NCI-H146 treated with DMSO at 0.1 percent for 48 hours (cell line): ENCODE measurements around the gene ELAVL1.
A peak's percentile ranks its signal among the peaks of the same experiment; 100 is the strongest.
"Not testable (repeated sequence)": the region's sequence is repeated elsewhere in the genome, so short reads cannot be mapped to it uniquely, and the experiment has no call there.

Experiments used
- DNase-seq: peaks from one replicate; lab custom pipeline; 2025; ENCODE audit not compliant: unreplicated experiment; lab: John Stamatoyannopoulos, UW

ELAVL1 gene

DNA sequence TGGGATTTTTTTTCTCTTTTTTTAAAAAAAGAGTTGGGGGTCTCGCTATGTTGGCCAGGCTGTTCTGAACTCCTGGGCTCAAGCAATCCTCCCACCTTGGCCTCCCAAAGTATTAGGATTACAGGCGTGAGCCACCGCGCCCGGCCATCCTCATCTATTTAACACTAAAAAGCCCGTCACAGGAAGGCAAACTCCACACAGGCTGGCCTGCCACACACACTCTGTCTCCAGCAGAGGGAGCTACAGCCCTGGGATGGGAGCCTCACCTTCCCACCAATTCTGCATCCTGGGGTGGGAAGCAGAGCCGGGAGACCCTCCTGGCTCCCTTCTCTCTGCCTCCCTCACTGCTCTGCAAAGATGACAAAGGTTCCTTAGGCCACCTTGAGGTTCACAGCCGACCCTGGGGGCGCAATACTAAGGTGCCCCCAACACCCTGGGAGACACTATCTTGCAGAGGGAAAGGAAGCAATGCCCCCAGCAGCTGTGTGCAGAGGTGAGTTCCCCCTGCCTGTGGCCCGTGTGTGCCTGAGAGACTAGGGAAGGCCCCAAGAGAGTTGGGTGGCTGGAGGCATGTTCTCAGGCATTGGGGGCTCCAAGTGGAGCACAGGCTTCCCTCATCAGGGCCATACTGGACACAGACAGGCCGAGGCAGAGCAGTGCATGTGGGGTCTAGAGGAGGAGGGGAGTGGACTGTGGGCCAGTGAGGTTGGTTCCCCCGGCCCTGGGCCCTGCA is 34.6 kb downstream of the ELAVL1 start:
- no peak for DNase-seq

DNA sequence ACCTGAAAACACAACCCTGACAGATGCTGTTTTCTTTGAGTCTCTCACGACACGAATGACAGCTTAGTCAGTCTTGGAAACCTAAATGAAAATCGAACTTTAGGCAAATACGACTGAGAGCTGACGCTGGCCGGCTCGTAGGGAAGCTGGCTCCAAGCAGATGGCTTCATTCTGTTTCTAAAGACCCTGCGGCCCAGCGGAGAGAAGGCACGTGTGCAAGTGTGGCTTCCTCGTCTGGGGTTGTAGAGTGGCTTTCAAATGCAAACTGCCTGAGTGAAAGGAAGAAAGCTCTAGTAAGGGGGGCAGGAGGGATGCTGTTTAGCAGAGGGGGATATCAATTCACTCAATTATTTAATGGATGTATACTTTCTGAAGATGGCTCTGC is 35.9 kb downstream of the ELAVL1 start:
- DNase-seq = no peak

DNA sequence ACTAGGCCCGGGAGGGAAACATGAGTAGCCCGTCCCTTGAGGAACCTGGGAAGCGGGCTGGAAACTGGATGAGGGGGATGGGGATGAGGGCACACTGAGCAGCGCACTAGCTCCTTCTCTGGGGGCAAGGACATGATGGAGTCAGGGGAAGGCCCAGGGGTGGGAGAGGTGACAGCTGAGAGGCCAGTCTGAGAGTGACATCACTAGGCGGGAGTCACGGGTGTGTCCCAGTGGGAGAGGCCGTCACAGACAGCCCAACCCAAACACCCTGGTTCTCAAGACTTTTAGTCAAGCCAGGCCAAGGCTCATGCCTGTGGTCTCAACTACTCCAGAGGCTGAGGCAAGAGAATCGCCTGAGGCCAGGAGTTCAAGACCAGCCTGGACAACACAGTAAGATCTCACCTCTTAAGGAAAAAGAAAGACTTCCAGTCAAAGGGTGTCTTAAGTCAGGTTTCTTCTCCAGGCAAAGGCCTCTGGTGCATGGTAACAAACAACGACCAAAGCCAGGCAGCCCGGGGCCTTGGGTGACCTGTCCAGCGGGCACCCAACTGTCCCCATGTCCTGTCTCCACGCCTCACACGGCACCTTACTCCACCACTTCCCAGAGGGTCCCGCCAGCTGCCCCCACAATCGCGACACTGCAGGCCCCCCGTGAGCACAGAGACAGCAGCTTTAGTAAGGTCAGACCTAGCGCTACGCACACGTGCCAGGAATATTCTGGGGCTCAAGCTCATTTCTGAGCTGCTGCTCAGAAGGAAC is 36.5 kb downstream of the ELAVL1 start:
- DNase-seq = no peak

DNA sequence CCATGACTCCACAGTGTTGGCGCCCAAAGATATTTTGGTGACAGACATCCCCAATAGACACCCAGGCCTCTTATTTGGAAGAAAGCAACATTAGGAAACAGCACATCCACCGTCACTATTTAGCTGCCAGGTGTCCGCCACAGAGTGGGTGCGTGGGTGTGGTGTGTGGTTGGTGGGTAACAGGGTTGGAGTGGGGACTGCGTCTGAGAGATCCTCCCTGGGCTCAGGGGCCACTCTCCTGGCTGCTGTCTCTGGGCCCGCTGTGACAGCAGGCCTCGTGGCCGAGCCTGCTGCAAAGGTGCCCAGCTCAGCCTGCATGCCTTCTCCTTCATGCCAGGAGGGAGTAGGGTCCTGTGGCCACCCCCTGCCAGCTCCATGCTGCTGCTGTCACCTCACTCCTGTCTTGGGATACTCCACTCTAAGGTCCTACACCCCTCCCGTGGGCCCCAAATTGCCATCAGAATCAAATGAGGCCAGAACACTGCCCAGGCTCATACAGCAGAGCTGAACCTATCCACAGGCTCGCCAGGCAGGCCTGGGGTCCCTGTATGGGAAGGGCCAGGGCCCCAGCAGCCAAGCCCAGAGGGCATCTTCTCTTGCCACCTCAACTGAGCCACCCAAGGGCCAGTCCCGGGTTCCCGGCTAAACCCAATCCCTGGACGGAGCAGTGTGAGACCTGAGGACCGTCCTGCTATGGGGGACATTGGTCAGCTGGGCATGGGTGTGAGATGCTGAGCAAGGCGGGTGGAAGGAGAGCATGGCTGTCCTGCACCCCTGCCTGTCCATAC is 37.2 kb downstream of the ELAVL1 start:
- no peak for DNase-seq

DNA sequence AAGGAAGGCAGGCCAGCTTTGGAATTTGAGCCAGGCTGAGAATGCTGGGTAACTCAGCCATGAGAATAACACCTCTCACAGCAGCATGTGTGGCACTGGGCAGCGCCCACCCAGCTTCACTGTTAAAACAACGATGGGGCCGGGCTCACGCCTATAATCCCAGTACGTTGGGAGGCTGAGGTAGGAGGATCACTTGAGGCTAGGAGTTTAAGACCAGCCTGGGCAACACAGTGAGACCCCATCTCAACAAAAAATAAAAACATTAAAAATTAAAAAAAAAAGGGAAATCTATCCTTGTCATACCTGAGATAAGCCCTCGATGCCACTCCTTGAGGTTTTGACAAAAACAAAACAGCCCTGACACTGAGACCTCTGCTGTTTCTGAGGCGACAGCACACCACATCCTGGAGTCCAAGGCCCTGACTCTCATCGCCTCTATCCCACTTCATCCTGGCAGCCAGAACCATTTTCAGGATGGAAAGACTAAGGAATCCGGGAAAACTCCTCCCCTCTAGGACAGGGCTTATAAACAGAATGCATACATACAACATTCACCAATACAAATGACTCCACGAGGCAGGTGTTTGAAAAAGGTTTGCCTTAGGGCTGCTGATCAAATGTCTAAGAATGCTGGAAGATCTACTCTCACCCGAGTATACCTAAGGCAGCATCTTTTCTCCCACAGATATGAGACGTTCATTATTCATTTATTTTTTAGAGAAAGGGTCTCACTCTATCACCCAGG is 39.3 kb downstream of the ELAVL1 start:
- DNase-seq = no peak

DNA sequence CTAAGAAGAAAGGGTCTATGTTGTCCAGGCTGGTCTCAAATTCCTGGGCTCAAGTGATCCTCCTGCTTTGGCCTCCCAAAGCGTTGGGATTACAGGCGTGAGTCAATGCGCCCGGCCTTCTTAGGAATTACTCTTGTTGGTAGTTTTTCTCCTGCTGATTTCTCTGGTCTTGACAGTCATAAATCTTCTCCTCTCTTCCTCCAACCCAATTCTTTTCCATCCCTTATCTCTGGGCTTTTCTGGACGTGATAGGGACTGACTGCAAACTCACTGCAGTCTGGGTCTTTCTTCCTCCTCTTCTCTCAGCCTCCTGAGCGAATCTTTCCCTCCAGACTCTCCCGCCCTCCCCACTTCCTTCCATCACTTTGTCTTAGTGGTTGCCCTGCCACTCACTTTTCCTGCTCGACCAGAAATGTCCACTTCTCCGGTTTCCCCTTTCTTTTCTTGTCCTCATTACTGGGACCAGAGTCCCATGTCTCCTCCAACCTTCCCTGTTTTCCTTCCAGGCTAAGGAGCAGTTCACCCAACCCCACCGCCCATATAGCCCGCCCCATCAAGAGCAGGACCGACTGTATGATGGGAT is 40.1 kb downstream of the ELAVL1 start:
- DNase-seq = no peak

DNA sequence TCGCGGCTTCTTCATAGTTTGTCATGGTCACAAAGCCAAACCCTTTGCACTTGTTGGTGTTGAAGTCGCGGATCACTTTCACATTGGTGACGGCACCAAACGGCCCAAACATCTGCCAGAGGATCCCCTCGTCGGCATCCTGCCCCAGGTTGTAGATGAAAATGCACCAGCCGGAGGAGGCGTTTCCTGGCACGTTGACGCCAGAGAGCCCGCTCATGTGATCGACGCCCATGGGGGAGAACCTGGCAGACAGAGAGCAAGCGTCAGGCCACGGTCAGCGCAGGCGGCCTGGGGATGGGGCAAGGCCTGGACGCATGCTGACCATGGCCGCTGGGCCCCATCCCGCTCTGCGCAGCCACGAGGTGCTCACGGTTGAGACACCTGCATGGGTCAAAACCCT is 41.9 kb downstream of the ELAVL1 start:
- no peak for DNase-seq

DNA sequence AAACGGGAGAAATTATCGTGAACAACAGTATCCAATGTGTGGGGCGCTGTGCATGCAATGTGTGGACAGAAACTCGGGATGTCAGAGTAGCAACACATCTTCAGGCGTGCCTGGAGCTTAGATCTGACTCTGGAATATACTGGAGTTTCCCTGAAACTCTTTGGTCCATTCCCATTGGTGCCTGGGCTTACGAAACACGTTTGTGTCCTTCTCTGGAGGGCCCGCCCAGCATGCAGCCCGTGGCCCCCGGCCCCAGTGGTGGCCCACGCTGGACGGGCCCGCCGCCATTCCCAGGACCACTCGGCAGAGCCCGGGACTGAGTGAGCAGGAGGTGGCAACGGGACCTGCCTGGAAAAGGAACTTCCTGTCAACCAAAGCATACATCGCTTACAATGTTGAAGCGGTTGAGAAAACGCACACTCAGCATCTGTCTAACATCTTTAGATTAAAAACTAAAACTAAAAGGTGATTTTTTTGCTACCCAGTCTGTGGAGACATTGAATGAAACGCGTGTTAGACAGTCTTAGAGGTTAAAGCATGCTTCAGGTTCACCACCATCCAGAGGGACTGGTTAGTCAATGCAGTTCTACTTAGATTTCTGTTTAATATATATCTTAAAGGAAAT is 42.7 kb downstream of the ELAVL1 start:
- DNase-seq = no peak

DNA sequence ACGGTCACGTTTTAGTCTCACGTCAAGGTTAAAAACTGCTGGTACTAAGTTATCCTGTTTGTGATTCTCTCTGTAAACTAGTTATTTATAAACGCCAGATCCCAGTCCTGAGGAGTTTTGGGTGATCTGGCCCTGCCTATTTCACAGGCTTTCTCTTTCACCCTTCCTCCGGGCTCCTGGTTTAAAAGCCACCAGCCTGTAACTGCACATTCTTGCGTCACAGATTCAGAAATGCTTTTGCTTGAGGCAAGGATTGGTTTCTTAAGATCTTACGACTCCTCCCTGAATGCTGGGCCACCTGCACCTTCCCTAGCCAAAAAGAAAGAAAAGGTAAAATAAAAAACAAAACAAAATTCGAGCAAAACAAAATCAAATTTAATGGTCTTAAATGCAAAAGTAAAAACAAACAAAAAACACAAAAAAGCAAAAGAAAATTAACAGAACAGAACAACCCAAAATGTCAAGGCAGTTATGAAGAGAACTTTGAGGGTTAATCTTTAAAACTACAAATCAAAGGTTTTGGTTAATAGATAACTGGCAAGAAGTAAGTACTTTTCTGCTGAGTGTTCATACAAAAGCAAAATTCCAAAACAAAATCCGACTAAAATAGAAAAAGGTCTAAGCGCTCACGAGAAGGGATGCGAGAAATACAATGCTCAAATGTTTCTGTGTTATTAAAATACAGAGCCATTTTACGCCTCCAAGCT is 43.4 kb downstream of the ELAVL1 start:
- DNase-seq = no peak

DNA sequence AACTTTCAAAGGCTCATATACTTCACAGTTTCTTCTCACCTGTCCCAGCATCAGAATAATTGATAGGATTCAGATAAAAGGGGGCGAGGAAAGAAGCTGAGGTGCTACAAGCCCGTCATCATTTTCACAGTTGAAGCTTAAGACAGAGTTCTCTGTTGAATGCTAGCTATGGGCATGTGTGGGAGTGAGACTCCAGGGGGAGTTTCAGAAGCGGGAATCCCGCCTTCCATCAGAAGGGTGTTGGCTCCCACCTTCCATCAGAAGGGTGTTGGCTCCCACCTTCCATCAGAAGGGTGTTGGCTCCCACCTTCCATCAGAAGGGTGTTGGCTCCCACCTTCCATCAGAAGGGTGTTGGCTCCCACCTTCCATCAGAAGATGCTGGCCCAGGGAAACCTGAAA is 44.4 kb downstream of the ELAVL1 start:
- DNase-seq = not testable (repeated sequence)

DNA sequence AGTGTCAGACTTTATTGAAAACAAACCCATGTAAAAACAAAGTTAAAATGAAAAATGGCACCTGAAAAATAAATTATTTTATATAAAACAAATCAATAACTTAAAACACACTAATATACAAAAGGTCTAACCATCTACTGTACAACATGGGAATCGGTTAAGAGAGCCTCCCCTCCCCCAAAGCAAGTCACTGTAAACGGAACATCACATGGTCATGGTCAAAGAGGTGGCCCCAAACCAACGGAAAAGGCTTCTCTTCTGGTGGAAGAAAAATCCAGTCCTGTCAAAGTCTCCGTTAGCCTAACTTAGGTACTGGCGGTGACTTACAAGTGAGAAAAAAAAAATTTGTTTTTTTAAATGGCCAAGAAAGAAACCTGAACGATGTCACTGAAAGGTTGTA is 46.2 kb downstream of the ELAVL1 start:
- no peak for DNase-seq

DNA sequence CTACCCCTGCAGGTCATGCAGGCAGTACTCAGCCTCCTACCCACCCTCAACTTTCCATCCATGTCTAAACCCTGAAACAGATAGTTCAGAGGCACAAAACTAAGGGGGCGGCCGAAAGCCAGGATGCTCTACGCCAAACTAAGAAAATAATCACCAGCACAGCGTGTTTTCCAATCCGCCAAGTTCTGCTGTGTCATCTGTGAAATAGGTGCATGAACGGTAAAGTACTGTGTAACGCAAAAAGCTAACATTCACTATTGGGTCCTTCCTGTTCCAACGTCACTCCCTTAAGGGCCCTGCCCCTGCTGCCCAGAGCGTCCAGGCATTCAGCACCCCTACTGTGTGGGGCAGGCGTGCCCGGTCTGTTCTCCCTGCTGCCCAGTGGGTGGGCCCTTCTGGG is 49.7 kb downstream of the ELAVL1 start:
- no peak for DNase-seq

DNA sequence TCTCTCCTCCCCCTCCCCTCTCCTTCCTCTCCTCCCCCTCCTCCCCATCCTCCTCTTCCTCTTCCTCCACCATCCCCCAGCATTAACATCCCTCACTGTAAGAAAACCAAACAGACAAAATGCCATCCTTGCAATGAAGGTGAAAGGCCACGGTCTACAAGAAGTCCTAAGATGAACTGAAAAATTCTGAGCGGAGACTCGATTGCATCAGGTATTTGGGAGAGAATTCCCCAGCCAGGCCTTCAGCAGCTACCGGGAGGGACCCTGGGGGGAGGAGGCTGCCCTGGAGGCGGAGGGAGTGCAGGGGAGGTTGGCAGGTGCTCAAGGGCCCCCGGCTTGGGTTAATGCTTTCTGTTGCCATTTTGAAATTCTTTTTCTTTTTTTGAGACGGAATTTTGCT is 51.9 kb downstream of the ELAVL1 start:
- DNase-seq = no peak

DNA sequence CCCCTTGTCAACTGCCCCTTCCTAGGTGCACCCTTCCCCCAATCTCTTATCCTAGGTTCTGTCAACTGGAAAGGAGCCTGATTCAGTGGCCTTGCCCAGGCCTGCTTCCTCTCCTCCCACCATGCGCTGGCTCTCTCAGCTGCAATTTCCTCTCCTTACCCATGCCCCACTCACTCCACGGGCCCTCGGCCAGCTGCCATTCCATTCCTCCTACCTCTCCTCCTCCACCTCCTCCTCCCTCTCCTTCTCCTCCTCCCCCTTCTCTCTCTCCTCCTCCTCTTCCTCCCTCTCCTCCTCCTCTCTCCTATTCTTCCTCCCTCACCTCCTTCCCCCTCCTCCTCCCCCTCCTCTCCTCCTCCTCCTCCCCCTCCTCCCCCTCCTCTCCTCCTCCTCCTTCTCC is 52.4 kb downstream of the ELAVL1 start:
- no peak for DNase-seq

DNA sequence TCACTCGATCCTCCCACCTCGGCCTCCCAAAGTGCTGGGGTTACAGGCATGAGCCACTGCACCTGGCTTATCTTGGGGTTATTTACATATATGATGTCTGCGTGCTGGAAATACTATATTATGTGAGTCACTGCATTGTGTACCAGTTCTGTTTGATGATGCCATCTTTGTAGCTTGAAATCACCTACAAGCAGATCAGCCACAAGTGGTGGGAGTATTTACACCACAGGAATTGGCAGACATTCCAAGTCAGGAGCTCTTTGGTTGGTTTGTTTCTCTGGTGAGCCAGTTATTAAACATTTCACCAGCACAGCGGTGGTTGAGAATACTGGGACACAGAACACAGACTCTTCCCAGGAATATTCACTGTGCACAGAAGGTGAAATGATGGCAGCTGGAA is 57.5 kb downstream of the ELAVL1 start:
- no peak for DNase-seq

DNA sequence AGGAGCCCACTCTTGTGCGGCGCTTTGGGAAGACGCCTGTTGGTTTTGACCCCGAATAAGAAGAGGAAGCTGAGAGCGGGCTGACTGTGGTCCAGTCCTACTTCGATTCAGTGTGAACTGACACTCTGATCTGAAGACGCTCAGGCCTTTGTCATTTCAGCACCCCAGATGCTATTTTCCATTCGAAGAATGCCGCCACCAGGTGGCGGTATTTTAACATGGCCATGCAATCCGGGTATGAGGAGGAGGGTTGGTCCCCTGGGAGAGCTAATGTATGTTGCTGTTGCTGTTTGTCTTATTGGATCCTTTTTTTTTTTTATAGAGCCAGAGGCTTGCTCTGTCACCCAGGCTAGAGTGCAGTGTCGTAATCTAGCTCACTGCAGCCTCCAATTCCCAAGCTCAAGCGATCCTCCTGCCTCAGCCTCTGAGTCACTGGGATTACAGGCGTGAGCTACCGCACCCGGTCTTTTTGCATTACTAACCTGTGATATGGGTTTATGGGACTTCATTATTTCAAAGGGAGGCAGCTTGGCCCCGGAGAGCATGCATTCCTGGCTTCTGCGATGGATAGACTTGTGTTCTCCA is 61.2 kb downstream of the ELAVL1 start:
- peak; percentile 48 for DNase-seq

DNA sequence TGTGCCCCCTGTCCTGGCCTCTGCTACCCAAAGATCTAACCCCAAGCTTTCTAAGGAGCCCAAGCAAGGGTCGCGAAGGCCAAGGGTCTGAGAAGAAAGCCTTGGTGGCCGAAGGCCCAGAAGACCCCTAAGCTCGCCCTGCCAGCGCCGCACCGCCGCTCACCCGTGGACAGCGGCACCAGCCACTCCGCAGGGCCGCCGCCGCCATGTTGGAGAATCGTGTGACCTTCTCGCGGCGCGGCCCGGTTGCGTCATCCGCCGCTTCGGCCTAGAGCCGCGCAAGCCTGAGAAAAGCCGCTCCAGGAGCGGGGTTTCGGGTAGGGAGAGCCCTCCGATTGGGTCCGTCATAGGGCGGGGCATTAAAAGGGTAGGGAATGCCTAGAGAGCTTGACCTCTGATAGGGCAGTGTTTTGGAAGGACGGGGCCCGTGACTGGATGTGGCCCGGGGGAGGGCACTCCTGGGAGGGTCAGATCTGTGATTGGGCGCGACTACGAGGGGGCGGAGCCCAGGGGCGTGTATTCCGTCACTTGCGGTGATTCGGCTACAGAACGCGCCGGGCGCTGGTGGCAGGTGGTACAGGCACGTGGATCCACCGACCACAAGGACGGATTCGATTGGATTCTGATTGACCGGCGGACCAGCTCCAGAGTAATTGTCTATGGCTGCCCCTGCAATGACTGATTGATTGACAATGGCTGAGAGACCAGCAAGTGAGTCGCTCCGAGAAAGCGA is 61.8 kb downstream of the ELAVL1 start, which contains the start of gene TIMM44:
Gene TIMM44, minus strand, starts transcription at position 223 of the 733 bp plus-strand sequence. Its CDS starts 15 bp downstream, at position 208.
- DNase-seq = peak; percentile 90

DNA sequence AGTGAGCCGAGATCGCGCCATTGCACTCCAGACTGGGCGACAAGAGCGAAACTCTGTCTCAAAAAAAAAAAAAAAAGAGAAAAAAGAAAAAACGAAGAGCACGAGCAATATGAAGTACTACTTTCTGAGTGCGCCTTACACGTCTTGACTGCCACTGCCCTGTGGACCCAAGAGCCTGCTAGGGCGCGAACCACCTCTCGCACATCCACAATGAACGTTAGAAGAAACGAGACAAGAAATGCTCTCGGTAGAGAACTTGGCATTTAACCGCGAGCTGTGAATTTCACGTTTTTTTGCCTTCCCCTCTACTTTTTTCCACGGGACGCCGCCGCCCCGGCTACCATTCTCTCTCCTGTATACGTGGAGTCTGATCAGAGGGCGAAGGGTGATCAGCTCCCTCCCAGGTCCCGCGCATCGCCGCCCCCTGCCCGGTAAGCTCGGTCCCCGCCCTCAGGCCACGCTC is 62.4 kb downstream of the ELAVL1 start:
- no peak for DNase-seq
